NCI-H460 (cell line): ENCODE data around the gene GNG13. TPM values are rescaled to one million over a fixed set of nuclear protein-coding genes. Genes with fewer than 3 reads are reported as not detected.
"Not testable (repeated sequence)": the region's sequence is repeated elsewhere in the genome, so short reads cannot be mapped to it uniquely, and the experiment has no call there.

Experiments used
- DNase-seq: peaks from one replicate; pipeline ENCODE4 v3.0.0-alpha.2; 2016; ENCODE audit warnings: low read depth; ENCODE audit errors: extremely low read depth
- total RNA-seq: library from RNA; depleted of rRNA; stranded (reverse); fragments of >200 nt; shearing (Covaris generic); gene quantifications from 2 replicates; pipeline ENCODE4 v1.2.3, GENCODE V29; 2014

Gene GNG13
- total RNA-seq, 1 experiment from 2014 or later: not detected

DNA sequence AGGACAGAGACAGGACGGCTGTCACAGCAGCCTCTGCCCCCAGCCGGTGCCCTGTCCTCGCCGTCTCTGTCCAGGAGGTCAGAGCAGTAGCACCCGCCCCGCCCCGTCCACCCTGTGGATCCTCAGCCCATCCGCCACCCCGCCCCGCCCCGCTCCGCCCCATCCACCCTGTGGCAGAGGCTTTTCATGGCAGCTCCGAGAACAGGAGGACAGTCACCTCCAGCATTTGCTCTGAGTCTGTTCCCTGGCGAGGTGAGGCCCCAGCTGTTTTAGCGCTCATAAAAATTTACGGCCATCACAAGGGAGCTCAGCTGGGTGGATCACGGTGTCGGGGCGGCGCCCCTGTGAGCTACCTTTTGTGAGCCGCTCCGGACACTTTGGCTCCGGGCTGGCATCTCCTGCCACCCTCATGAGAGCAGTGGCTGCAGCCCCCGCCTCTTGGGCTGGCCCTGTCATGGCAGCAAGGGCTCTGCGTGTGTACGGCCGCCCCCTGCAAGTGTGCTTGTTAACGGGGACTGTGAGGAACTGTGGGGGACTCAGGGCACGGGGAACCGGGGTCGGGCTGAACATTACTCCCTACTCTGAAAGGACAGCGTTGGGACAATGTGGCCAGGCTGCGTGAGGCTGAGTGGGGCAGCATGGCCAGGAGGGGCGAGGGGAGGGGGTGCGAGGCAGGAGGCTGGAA, 32.3 kb upstream of the GNG13 start:
- no peak for DNase-seq

- no peak for DNase-seq
These were observed 31.3 kb upstream of the GNG13 start for GRCh38 chr16:831571-832413.

- no peak for DNase-seq
These were observed 30.5 kb upstream of the GNG13 start for GRCh38 chr16:830871-831570.

- DNase-seq: no peak
These were observed 29.8 kb upstream of the GNG13 start for GRCh38 chr16:830107-830870.

- DNase-seq: no peak
These were observed 28.4 kb upstream of the GNG13 start for GRCh38 chr16:828891-829290.

DNA sequence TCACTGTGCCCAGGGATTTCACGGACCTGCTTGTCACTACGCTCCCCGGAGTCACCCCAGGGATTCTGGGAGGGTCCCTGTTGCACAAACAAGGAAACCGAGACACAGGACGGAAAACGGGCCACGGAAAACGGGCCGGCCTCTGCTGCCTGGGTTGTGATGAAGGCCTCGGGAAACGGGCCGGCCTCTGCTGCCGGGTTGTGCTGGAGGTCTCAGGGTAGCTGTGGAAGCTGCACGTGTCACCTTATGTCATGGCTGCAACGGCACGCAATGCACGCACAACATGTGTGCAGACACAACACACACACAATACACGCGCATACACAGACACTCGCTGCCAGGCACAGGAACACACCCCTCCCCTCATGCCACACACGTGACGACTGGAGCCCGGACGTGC, 27.0 kb upstream of the GNG13 start:
- DNase-seq: no peak

GRCh38 chr16:825341-826061, 25.0 kb upstream of the GNG13 start:
- no peak for DNase-seq

DNA sequence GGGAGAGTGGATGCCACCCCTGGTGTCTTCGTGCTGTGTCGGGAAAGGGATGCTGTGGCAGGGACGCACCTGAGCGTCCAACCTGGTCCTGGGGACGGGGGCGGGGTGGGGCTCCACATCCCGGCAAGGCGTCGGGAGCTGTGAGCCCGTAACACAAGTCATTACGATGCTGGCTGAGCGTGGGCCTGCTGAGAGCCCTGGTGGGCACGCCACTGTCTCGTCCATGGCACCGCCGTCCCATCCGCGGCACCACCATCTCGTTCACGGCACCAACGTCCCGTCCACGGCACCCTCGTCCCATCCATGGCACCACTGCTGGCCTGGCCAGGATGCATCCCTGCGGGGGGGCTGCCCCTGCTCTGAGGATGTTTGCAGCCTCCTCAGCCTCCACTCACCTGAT, 24.1 kb upstream of the GNG13 start:
- no peak for DNase-seq

DNA sequence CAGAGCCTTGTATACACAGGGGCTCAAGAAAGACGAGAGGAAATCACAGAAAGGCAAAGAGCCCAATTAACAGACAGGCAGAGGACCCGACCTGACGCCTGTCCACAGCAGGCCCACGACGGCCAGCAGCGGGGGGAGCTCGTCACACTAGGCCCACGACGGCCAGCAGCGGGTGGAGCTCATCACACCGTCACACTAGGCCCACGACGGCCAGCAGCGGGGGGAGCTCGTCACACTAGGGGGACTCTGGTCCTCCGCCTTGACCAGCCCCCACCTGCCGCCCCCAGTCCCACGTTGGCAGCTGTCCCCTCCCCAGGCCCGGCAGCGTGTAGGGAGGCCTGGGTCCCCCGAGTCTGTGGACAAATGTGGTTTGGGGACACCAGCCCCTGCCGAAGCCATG, 23.7 kb upstream of the GNG13 start:
- DNase-seq: no peak

GRCh38 chr16:822909-823297, 22.4 kb upstream of the GNG13 start:
- DNase-seq: no peak

GRCh38 chr16:822174-822908, 21.8 kb upstream of the GNG13 start:
- no peak for DNase-seq

GRCh38 chr16:821751-822150, 21.2 kb upstream of the GNG13 start:
- DNase-seq: no peak

GRCh38 chr16:820748-821147, 20.2 kb upstream of the GNG13 start:
- DNase-seq: no peak

DNA sequence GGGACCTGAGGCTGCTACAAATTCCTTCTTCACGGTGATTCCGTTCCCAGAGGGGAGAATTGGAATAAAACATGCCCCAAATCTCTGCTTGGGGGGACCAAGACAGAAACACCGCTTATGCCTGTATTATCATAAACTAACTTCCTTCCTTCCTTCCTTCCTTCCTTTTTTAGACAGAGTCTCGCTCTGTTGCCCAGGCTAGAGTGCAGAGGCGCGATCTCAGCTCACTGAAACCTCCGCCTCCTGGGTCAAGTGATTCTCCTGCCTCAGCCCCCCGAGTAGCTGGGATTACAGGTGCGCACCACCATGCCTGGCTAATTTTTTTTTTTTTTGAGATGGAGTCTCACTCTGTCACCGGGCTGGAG, 19.5 kb upstream of the GNG13 start:
- DNase-seq: not testable (repeated sequence)

DNA sequence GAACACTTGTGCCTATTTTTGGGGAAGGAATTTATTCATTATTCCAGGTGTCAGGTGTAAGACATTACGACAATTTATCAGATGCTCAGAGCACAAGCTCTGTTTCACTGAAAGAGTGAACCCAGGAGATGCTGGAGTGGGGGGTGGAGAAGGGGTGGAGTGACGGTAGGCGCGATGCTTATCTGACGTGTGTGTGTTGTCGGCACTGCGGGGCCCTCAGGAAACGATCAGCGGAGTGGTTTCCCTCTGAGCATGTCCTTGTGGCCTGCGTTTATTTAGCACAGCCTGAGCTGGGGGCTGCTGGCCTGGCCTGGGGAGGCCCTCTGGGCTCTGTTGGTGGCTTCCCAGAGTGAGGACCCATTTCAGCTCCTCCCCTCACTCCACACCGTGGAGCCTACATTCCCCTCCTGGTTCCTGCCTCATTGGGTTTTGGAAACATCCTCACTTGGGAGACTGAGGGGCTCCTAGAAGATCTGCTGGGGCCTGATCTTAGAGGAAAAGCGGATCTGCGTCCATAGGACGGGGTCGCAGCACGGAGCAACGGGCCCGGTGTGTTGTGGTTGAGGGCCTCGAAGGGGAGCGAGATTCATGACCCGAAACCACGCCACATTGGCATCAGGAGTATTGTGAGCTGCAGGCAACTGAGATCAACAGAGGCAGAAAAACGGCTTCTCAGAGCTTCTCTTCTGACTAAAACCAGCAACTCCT, 19.0 kb upstream of the GNG13 start:
- DNase-seq: no peak

DNA sequence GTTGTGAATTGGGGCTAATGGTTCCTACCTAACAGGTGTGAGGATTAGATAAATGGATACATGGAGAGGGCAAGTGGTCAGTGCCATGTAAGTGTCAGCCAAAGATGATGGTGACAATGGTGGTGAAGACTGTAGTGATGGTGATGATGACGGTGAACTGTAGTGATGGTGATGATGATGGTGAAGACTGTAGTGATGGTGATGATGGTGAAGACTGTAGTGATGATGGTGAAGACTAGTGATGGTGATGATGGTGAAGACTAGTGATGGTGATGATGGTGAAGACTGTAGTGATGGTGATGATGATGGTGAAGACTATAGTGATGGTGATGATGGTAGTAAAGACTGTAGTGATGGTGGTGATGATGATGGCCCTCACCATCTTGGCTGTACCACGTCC, 18.1 kb upstream of the GNG13 start:
- DNase-seq: no peak

DNA sequence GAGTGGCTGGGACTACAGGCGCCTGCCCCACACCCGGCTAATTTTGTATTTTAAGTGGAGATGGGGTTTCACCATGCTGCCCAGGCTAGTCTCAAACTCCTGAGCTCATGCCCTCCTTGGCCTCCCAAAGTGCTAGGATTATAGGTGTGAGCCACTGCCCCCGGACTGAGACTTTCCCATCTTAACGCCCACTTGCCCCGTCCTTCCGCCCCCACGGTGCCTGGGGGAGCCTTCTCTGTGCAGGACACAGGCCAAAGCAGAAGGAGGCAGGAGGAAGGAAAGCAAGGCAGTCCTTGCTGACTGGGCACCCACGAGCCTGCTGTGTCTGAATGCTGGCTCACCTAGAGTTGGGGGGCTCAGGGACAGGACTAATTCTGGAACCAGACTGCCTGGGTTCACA, 17.6 kb upstream of the GNG13 start:
- no peak for DNase-seq

GRCh38 chr16:817001-817906, 16.7 kb upstream of the GNG13 start:
- DNase-seq: no peak
